MCF 10A (cell line): ENCODE measurements around the gene ADGRA3. TPM values are rescaled to one million over a fixed set of nuclear protein-coding genes. Genes with fewer than 3 reads are reported as not detected.

Source experiments
- BruUV-seq: library from RNA; stranded (reverse); fragments of 400-500 nt; replicated peaks from 2 replicates; lab custom pipeline; 2021; lab: Mats Ljungman, UMichigan
- CTCF ChIA-PET: fragments of 300-600 bp; sonication (Branson Sonifier 250); formaldehyde crosslinking; extraction: SDS; loops from one replicate; lab custom pipeline; 2021; ENCODE audit warnings: antibody characterized with exemption, inconsistent platforms; lab: Yijun Ruan, JAX
- POLR2A ChIA-PET: fragments of 300-600, 350-650 bp; sonication (Branson Sonifier 250); formaldehyde crosslinking; extraction: SDS; loops from one replicate; lab custom pipeline; 2020; ENCODE audit warnings: antibody characterized with exemption, inconsistent platforms; lab: Yijun Ruan, JAX
- DNase-seq: peaks from one replicate; pipeline ENCODE4 v3.0.0-alpha.2; 2018; ENCODE audit not compliant: unreplicated experiment
- H3K27ac Mint-ChIP-seq: one replicate; pipeline ENCODE4 v1.8.0; 2022; ENCODE audit warnings: mild to moderate bottlenecking, low read depth, mixed read lengths; ENCODE audit not compliant: unreplicated experiment
- H3K27me3 Mint-ChIP-seq: one replicate; pipeline ENCODE4 v1.8.0; 2022; ENCODE audit warnings: mixed read lengths; ENCODE audit not compliant: insufficient read depth, unreplicated experiment
- H3K36me3 Mint-ChIP-seq: one replicate; pipeline ENCODE4 v1.8.0; 2022; ENCODE audit warnings: mild to moderate bottlenecking, moderate library complexity, mixed read lengths; ENCODE audit not compliant: insufficient read depth, unreplicated experiment
- H3K4me1 Mint-ChIP-seq: one replicate; pipeline ENCODE4 v1.8.0; 2022; ENCODE audit warnings: mixed read lengths; ENCODE audit not compliant: insufficient read depth, unreplicated experiment
- H3K4me3 Mint-ChIP-seq: one replicate; pipeline ENCODE4 v1.8.0; 2022; ENCODE audit warnings: mild to moderate bottlenecking, moderate library complexity, mixed read lengths; ENCODE audit not compliant: unreplicated experiment
- H3K9me3 Mint-ChIP-seq: one replicate; pipeline ENCODE4 v1.8.0; 2022; ENCODE audit warnings: mixed read lengths; ENCODE audit not compliant: unreplicated experiment
- CTCF ChIP-seq: fragments of 200-600 bp; IDR thresholded peaks from one replicate; pipeline ENCODE4 v1.8.0; 2022; ENCODE audit warnings: antibody characterized with exemption, mild to moderate bottlenecking; ENCODE audit not compliant: unreplicated experiment
- intact Hi-C: fragments of 100-400 bp; cut with micrococcal nuclease; formaldehyde crosslinking; loops from 2 replicates; pipeline ENCODE4 v1.14.1; 2022
- total RNA-seq: library from RNA; stranded (reverse); gene quantifications from 2 replicates; pipeline ENCODE4 v1.2.3, GENCODE V29; 2022

Gene ADGRA3
- total RNA-seq, 1 experiment from 2014 or later: 25.2 TPM

- no TSS peak for BruUV-seq
- no peak overlapping the region for H3K4me3 Mint-ChIP-seq
- intact Hi-C loops: no loop called here
- H3K36me3 Mint-ChIP-seq: no peaks in the 10 kb centered on the region
- TF ChIP-seq CTCF: no peak
- CTCF ChIA-PET: interaction anchor here (0.7 kb wide), 1 partner anchor 431 kb away, joined by 3 read pairs; no protein-coding TSS in a partner anchor
- POLR2A ChIA-PET: no interaction called here
- no peaks in the 10 kb centered on the region for H3K27me3 Mint-ChIP-seq
- H3K4me1 Mint-ChIP-seq: no peaks in the 10 kb centered on the region
- H3K27ac Mint-ChIP-seq: no peak overlapping the region
- H3K9me3 Mint-ChIP-seq: peaks cover 10% of the 10 kb centered on the region
- no peak for DNase-seq
Measured at GRCh38 chr4:22532117-22532516, 16.3 kb upstream of the ADGRA3 start.

GRCh38 chr4:22531311-22532019 lies 15.6 kb upstream of the ADGRA3 start:
- BruUV-seq: no TSS peak
- POLR2A ChIA-PET: no interaction called here
- H3K36me3 Mint-ChIP-seq: no peaks in the 10 kb centered on the region
- CTCF ChIA-PET: interaction anchor here (0.7 kb wide), 1 partner anchor 430 kb away, joined by 3 read pairs; no protein-coding TSS in a partner anchor
- H3K4me1 Mint-ChIP-seq: no peaks in the 10 kb centered on the region
- DNase-seq: no peak
- H3K27me3 Mint-ChIP-seq: no peaks in the 10 kb centered on the region
- H3K9me3 Mint-ChIP-seq: peaks cover 10% of the 10 kb centered on the region
- no peak overlapping the region for H3K4me3 Mint-ChIP-seq
- no peak for TF ChIP-seq CTCF
- intact Hi-C loops: no loop called here
- H3K27ac Mint-ChIP-seq: no peak overlapping the region

GRCh38 chr4:22524895-22525294 lies 9.0 kb upstream of the ADGRA3 start:
- Mint-ChIP-seq H3K9me3 (no peaks in the 10 kb centered on the region), H3K36me3 (no peaks in the 10 kb centered on the region), H3K27ac (no peak overlapping the region), H3K27me3 (no peaks in the 10 kb centered on the region), H3K4me1 (no peaks in the 10 kb centered on the region), H3K4me3 (no peak overlapping the region)
- BruUV-seq: no TSS peak
- ChIA-PET CTCF (interaction anchor here (0.6 to 1.0 kb wide), 2 partner anchors 55 to 114 kb away, joined by 3 read pairs; no protein-coding TSS in a partner anchor), POLR2A (interaction anchor here (1.3 kb wide), 1 partner anchor 10 kb away, joined by 4 read pairs; no protein-coding TSS in a partner anchor)
- intact Hi-C loops: no loop called here
- DNase-seq: no peak
- TF ChIP-seq CTCF: no peak

GRCh38 chr4:22522706-22523501 lies 7.0 kb upstream of the ADGRA3 start:
- Mint-ChIP-seq H3K27ac (no peak overlapping the region), H3K4me3 (no peak overlapping the region), H3K36me3 (no peaks in the 10 kb centered on the region), H3K4me1 (no peaks in the 10 kb centered on the region), H3K27me3 (no peaks in the 10 kb centered on the region), H3K9me3 (no peaks in the 10 kb centered on the region)
- no TSS peak for BruUV-seq
- DNase-seq: no peak
- ChIA-PET CTCF (interaction anchor here (0.6 to 1.1 kb wide), 4 partner anchors 11 to 597 kb away, joined by 3 to 4 read pairs (median 3); no protein-coding TSS in a partner anchor), POLR2A (no interaction called here)
- intact Hi-C loops: no loop called here
- TF ChIP-seq CTCF: no peak
